CD4-positive, alpha-beta T cell treated with Interferon alpha-2 for 1 hour (primary cell): Measurements from ENCODE around the gene PSMB8.

Experiments
- DNase-seq, 2 donors: peaks; one replicate each; pipeline ENCODE4 v3.0.0-alpha.2; 2020 to 2022

PSMB8 gene

DNA sequence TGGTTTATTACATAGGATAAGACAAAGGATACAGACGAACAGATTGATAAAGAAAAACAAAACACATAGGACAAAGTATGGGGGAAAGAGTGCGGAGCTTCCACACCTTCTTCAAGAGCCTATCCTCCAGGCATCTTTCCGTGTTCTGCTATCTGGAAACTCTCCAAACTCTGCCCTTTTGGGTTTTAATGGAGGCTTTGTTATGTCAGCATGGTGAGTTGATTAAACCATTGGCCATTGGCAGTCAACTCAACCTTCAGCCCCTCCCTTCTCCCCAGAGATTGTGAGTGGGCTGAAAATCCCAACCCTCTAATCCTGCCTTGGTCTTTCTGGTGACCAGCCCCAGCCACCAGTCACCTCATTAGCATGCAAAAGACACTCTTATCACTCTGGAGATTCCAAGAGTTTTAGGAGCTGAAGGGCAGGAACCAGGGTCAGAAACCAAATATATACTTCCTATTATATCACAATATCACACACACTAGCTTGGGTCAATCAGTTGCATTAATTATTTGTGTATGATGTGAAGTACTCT lies 50.9 kb downstream of the PSMB8 start:
- DNase-seq = no peak
